Thyroid gland (tissue), 4 donors: ENCODE measurements around the gene ACP2.

Source experiments
- POLR2A ChIP-seq, 2 donors: fragments of 450-650 bp; IDR thresholded peaks; one replicate each; pipeline ENCODE4 v1.6.1; 2017; ENCODE audit warnings: antibody characterized with exemption in 2 of 2, mild to moderate bottlenecking in 2 of 2, moderate library complexity in 1 of 2
- TF ChIP-seq, protein P1 (sequence below), 6 experiments: fragments of 200-600 bp in 3 of 6; fragments of 450-650 bp in 3 of 6; sonication (generic) in 3 of 6; IDR thresholded peaks; one replicate each; pipeline ENCODE4 v1.5.1; 2016 to 2019; ENCODE audit warnings: antibody characterized with exemption in 6 of 6, mild to moderate bottlenecking in 2 of 6, inconsistent platforms in 1 of 6, moderate library complexity in 1 of 6

DNA sequence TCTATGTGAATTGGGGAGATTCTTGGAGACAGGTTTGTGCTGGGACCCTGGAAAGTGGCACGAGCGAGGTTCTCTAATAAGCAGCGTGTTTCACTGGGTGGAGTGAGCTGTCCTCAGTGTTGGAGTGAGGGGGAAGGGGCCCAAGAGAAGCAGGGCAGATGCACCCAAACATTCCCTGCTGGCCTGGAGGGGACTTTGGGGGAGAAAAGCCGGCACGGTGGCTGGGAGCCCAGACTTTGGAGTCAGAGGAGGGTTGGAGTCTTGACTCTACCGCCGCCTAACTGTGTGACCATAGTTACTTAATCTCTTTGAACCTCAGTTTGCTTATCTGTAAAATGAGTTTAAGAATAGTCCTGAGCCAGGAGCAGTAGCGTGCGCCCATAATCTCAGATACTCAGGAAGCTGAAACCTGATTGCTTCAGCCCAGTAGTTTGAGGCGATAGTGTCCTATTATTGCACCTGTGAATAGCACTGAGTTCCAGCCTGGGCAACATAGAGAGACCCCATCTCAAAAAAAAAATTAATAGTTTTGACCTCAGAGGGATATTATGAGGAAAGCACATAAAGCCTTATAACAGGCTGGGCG is 9.8 kb upstream of the ACP2 start:
- TF ChIP-seq, protein P1, sequence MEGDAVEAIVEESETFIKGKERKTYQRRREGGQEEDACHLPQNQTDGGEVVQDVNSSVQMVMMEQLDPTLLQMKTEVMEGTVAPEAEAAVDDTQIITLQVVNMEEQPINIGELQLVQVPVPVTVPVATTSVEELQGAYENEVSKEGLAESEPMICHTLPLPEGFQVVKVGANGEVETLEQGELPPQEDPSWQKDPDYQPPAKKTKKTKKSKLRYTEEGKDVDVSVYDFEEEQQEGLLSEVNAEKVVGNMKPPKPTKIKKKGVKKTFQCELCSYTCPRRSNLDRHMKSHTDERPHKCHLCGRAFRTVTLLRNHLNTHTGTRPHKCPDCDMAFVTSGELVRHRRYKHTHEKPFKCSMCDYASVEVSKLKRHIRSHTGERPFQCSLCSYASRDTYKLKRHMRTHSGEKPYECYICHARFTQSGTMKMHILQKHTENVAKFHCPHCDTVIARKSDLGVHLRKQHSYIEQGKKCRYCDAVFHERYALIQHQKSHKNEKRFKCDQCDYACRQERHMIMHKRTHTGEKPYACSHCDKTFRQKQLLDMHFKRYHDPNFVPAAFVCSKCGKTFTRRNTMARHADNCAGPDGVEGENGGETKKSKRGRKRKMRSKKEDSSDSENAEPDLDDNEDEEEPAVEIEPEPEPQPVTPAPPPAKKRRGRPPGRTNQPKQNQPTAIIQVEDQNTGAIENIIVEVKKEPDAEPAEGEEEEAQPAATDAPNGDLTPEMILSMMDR (IDR thresholded peaks at IDR 0.05): no peak
- no peak for TF ChIP-seq POLR2A (IDR thresholded peaks at IDR 0.05)
